HFFc6 (cell line): ENCODE data around the gene AQP6. TPM values are rescaled to one million over a fixed set of nuclear protein-coding genes. Genes with fewer than 3 reads are reported as not detected.

Experiments
- DNase-seq: peaks from one replicate; pipeline ENCODE4 v3.0.0-alpha.2; 2018
- H3K27ac Mint-ChIP-seq: 2 replicates; pipeline ENCODE4 v1.8.0; 2020; ENCODE audit warnings: mild to moderate bottlenecking, mixed read lengths
- H3K27me3 Mint-ChIP-seq: 2 replicates; pipeline ENCODE4 v1.8.0; 2021; ENCODE audit warnings: mild to moderate bottlenecking, moderate library complexity, mixed read lengths; ENCODE audit not compliant: insufficient read depth
- H3K36me3 Mint-ChIP-seq: 2 replicates; pipeline ENCODE4 v1.8.0; 2021; ENCODE audit warnings: low read depth, mixed read lengths
- H3K4me1 Mint-ChIP-seq: 2 replicates; pipeline ENCODE4 v1.8.0; 2020; ENCODE audit warnings: low read depth, mixed read lengths
- H3K4me3 Mint-ChIP-seq: 2 replicates; pipeline ENCODE4 v1.8.0; 2020; ENCODE audit warnings: mild to moderate bottlenecking, moderate library complexity, mixed read lengths
- H3K9me3 Mint-ChIP-seq: 2 replicates; pipeline ENCODE4 v1.8.0; 2020; ENCODE audit warnings: mild to moderate bottlenecking, mixed read lengths
- CTCF ChIP-seq: fragments of 200-600 bp; sonication (generic); IDR thresholded peaks from 2 replicates; pipeline ENCODE4 v1.5.0; 2021; ENCODE audit warnings: antibody characterized with exemption, mild to moderate bottlenecking
- total RNA-seq, 6 experiments: library from RNA; stranded (reverse); fragmentation: NEBNext Ultra II Directional; extraction: Animal tissue kit (Norgen Biotek cat#: 25700); gene quantifications; 2 replicates in 1 of 6; 3 replicates in 5 of 6; pipeline ENCODE4 v1.2.3, GENCODE V29; 2021

The AQP6 gene
- total RNA-seq, 6 experiments from 2014 or later, result not detected

DNA sequence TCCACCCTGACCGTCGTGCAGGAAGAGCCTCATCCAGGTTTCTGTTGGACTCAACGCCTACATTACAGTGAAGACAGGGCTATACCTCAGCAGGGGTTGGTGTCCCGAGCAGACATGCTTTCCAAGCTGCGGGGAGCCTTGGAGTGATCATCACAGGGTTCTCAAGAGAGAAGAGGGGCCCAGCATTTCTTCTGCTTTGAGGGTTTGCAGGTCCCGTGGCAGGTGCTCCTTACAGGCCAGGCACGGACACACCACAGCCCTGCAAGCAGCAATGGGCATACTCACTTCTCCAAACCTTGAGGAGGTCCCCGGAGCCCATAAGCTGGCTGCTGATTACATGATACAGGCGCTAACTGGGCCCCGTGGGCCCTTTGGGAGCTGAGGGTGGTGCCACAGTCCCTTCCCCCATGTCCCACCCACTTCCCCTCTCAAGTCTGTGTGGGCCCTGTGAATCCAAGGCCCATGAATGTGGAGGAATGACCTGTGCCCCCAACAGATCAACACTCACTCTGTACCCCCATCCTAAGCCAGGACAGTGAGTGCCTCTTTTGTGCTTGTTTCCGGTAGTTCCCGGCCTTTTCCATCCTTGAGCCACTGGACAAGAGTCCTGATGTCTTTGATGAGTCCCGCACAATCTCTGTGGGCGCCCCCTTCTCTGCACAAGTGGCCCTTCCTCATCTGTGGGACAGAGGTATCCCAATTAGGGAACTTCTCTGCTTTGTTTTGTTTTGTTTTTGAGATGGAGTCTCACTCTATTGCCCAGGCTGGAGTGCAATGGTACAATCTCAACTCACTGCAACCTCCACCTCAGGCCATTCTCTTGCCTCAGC is 21.1 kb upstream of the AQP6 start:
- Mint-ChIP-seq H3K36me3 (no peaks in the 10 kb centered on the region), H3K27ac (no peak overlapping the region), H3K27me3 (peaks cover 48% of the 10 kb centered on the region), H3K4me3 (no peak overlapping the region), H3K9me3 (no peaks in the 10 kb centered on the region), H3K4me1 (no peaks in the 10 kb centered on the region)
- TF ChIP-seq CTCF, result no peak
- no peak for DNase-seq

- H3K27ac Mint-ChIP-seq, result no peak overlapping the region
- DNase-seq, result no peak
- no peak overlapping the region for H3K4me3 Mint-ChIP-seq
- TF ChIP-seq CTCF, result no peak
- no peaks in the 10 kb centered on the region for H3K36me3 Mint-ChIP-seq
- H3K4me1 Mint-ChIP-seq, result no peaks in the 10 kb centered on the region
- H3K9me3 Mint-ChIP-seq, result no peaks in the 10 kb centered on the region
- H3K27me3 Mint-ChIP-seq, result peaks cover 46% of the 10 kb centered on the region
Measured at GRCh38 chr12:49952391-49953055, 20.2 kb upstream of the AQP6 start.

DNA sequence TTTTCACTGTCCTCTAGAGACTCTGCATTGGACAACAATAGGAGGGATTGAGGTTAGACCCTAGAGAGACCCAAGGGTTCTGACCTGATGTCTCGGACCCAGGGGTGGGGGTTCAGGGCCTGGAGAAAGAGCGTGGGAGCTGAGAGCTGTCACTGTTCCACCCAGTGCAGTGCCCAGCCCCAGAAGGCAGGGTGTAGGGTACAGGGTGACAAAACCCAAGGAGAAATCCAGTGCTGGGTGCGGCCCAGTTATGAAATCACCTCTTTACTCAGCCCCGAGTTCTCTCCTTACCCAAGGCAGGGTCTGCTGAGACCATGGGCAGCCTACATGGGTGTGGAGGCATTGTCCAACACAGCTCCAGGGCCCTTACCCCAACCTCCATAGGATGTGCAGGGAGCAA is 19.6 kb upstream of the AQP6 start:
- no peaks in the 10 kb centered on the region for H3K4me1 Mint-ChIP-seq
- TF ChIP-seq CTCF, result no peak
- no peak for DNase-seq
- H3K36me3 Mint-ChIP-seq, result no peaks in the 10 kb centered on the region
- no peak overlapping the region for H3K27ac Mint-ChIP-seq
- no peak overlapping the region for H3K4me3 Mint-ChIP-seq
- H3K27me3 Mint-ChIP-seq, result peaks cover 44% of the 10 kb centered on the region
- H3K9me3 Mint-ChIP-seq, result no peaks in the 10 kb centered on the region

GRCh38 chr12:49953961-49954846 is 18.5 kb upstream of the AQP6 start:
- H3K27ac Mint-ChIP-seq, result no peak overlapping the region
- no peaks in the 10 kb centered on the region for H3K9me3 Mint-ChIP-seq
- no peaks in the 10 kb centered on the region for H3K36me3 Mint-ChIP-seq
- H3K4me3 Mint-ChIP-seq, result no peak overlapping the region
- DNase-seq, result no peak
- peaks cover under 1% of the 10 kb centered on the region for H3K4me1 Mint-ChIP-seq
- TF ChIP-seq CTCF, result no peak
- H3K27me3 Mint-ChIP-seq, result peaks cover 39% of the 10 kb centered on the region
